Natural killer cell (primary cell): ENCODE results near the gene ITIH3. TPM values are rescaled to one million over a fixed set of nuclear protein-coding genes. Genes with fewer than 3 reads are reported as not detected.
"Not testable (repeated sequence)": the region's sequence is repeated elsewhere in the genome, so short reads cannot be mapped to it uniquely, and the experiment has no call there.

Experiments used
- ATAC-seq, 3 donors: fragments of 150-1000 bp in 2 of 3; fragments of 200-7000 bp in 1 of 3; cut with Tn5 transposase; 1 replicate in 1 of 3; 2 replicates in 2 of 3; pipeline ENCODE4 v1.10.0; 2021; ENCODE audit warnings: mild to moderate bottlenecking in 2 of 3, moderate library complexity in 2 of 3
- DNase-seq, 2 donors: peaks; one replicate each; pipeline versions ENCODE4 v3.0.0 to v3.0.0-alpha.2; 2013 to 2021; ENCODE audit warnings: mixed read lengths in 1 of 2
- H3K27ac ChIP-seq: one replicate; pipeline ENCODE4 v1.5.1; 2013; ENCODE audit warnings: mild to moderate bottlenecking, low read length
- H3K27me3 ChIP-seq: one replicate; pipeline ENCODE4 v1.6.1; 2013; ENCODE audit warnings: low read length; ENCODE audit not compliant: control insufficient read depth, insufficient read depth
- H3K36me3 ChIP-seq: one replicate; pipeline ENCODE4 v1.6.1; 2013; ENCODE audit warnings: low read length; ENCODE audit not compliant: control insufficient read depth, insufficient read depth
- H3K4me1 ChIP-seq: one replicate; pipeline ENCODE4 v1.6.1; 2013; ENCODE audit warnings: low read length; ENCODE audit not compliant: control insufficient read depth, insufficient read depth
- H3K4me3 ChIP-seq: one replicate; pipeline ENCODE4 v1.5.1; 2013; ENCODE audit warnings: low read length
- H3K9me3 ChIP-seq: one replicate; pipeline ENCODE4 v1.6.1; 2013; ENCODE audit warnings: low read length; ENCODE audit not compliant: control insufficient read depth, insufficient read depth
- H3K27ac Mint-ChIP-seq, 2 donors: one replicate each; pipeline ENCODE4 v1.8.0; 2022; ENCODE audit warnings: mild to moderate bottlenecking in 2 of 2, mixed read lengths in 2 of 2, moderate library complexity in 1 of 2
- H3K27me3 Mint-ChIP-seq, 2 donors: one replicate each; pipeline ENCODE4 v1.8.0; 2022; ENCODE audit warnings: low read depth in 2 of 2, mixed read lengths in 2 of 2
- H3K36me3 Mint-ChIP-seq: one replicate; pipeline ENCODE4 v1.8.0; 2022; ENCODE audit warnings: mixed read lengths
- H3K4me1 Mint-ChIP-seq, 2 donors: one replicate each; pipeline ENCODE4 v1.8.0; 2022; ENCODE audit warnings: mixed read lengths in 2 of 2
- H3K4me3 Mint-ChIP-seq: one replicate; pipeline ENCODE4 v1.8.0; 2022; ENCODE audit warnings: mild to moderate bottlenecking, moderate library complexity, mixed read lengths
- H3K9me3 Mint-ChIP-seq, 2 donors: one replicate each; pipeline ENCODE4 v1.8.0; 2022; ENCODE audit warnings: mixed read lengths in 2 of 2
- CTCF ChIP-seq: fragments of 200-600 bp; IDR thresholded peaks from one replicate; pipeline ENCODE4 v1.8.0; 2022; ENCODE audit warnings: antibody characterized with exemption
- WGBS: methylation state at CpG from one replicate; pipeline ENCODE4 v1.1.7; 2013; ENCODE audit warnings: missing lambda C conversion rate; ENCODE audit not compliant: insufficient coverage; 5-methylcytosine and 5-hydroxymethylcytosine counted together
- intact Hi-C: fragments of 100-400 bp; cut with micrococcal nuclease; formaldehyde crosslinking; loops from one replicate; pipeline ENCODE4 v1.14.2; 2022
- total RNA-seq, 4 donors: library from RNA; stranded (reverse); fragments of 120-200 nt in 1 of 4; gene quantifications; one replicate each; pipeline versions ENCODE4 v1.2.3 to v1.2.4, GENCODE V29; 2013 to 2022

ITIH3 gene
- total RNA-seq, 3 donors from 2014 or later (not counting 1 experiment from before 2014, with no cell fraction given): not detected

GRCh38 chr3:52774066-52774713 lies 20.4 kb upstream of the ITIH3 start:
- no peak for DNase-seq
- no peaks in the 10 kb centered on the region for H3K9me3 ChIP-seq
- TF ChIP-seq CTCF: no peak
- no peak overlapping the region for H3K27ac ChIP-seq
- no peak overlapping the region for H3K4me3 Mint-ChIP-seq
- H3K36me3 ChIP-seq: no peaks in the 10 kb centered on the region
- no peak overlapping the region for H3K4me3 ChIP-seq
- 81% methylated on average over 8 of the region's 8 CpGs for WGBS
- intact Hi-C loops: no loop called here
- H3K27ac Mint-ChIP-seq: no peak overlapping the region
- ATAC-seq: no peak
- no peaks in the 10 kb centered on the region for H3K27me3 Mint-ChIP-seq
- peaks cover 24 to 28% of the 10 kb centered on the region in 2 donors for H3K4me1 Mint-ChIP-seq
- H3K27me3 ChIP-seq: no peaks in the 10 kb centered on the region
- no peaks in the 10 kb centered on the region for H3K9me3 Mint-ChIP-seq
- peaks cover 29% of the 10 kb centered on the region for H3K4me1 ChIP-seq
- no peaks in the 10 kb centered on the region for H3K36me3 Mint-ChIP-seq

- Histone ChIP-seq H3K9me3 (no peaks in the 10 kb centered on the region), H3K27me3 (no peaks in the 10 kb centered on the region), H3K4me1 (peaks cover 32% of the 10 kb centered on the region), H3K27ac (no peak overlapping the region), H3K36me3 (no peaks in the 10 kb centered on the region), H3K4me3 (no peak overlapping the region)
- Mint-ChIP-seq H3K27ac (no peak overlapping the region), H3K27me3 (no peaks in the 10 kb centered on the region), H3K9me3 (no peaks in the 10 kb centered on the region), H3K36me3 (no peaks in the 10 kb centered on the region), H3K4me1 (peaks cover 14 to 18% of the 10 kb centered on the region in 2 donors), H3K4me3 (no peak overlapping the region)
- DNase-seq (no peak), ATAC-seq (no peak)
- WGBS: 54% methylated on average over 6 of the region's 6 CpGs
- no peak for TF ChIP-seq CTCF
- intact Hi-C loops: no loop called here
Measured at GRCh38 chr3:52774901-52775864, 19.4 kb upstream of the ITIH3 start.

GRCh38 chr3:52775877-52776276 lies 18.7 kb upstream of the ITIH3 start:
- no peak overlapping the region for H3K27ac ChIP-seq
- H3K4me3 Mint-ChIP-seq: no peak overlapping the region
- WGBS: 76% methylated on average over 8 of the region's 8 CpGs
- peaks cover 11 to 15% of the 10 kb centered on the region in 2 donors for H3K4me1 Mint-ChIP-seq
- peaks cover 29% of the 10 kb centered on the region for H3K4me1 ChIP-seq
- H3K36me3 ChIP-seq: no peaks in the 10 kb centered on the region
- H3K27me3 Mint-ChIP-seq: no peaks in the 10 kb centered on the region
- ATAC-seq: no peak
- H3K27me3 ChIP-seq: no peaks in the 10 kb centered on the region
- TF ChIP-seq CTCF: no peak
- no peak overlapping the region for H3K27ac Mint-ChIP-seq
- no peaks in the 10 kb centered on the region for H3K9me3 ChIP-seq
- H3K4me3 ChIP-seq: no peak overlapping the region
- no peak for DNase-seq
- H3K9me3 Mint-ChIP-seq: no peaks in the 10 kb centered on the region
- H3K36me3 Mint-ChIP-seq: no peaks in the 10 kb centered on the region
- intact Hi-C loops: no loop called here

GRCh38 chr3:52776486-52776885 lies 18.1 kb upstream of the ITIH3 start:
- H3K4me3 ChIP-seq, H3K27ac Mint-ChIP-seq, H3K4me3 Mint-ChIP-seq, H3K27ac ChIP-seq, H3K27me3 ChIP-seq, H3K36me3 Mint-ChIP-seq, H3K36me3 ChIP-seq, intact Hi-C loops, H3K27me3 Mint-ChIP-seq, H3K9me3 Mint-ChIP-seq, DNase-seq, H3K9me3 ChIP-seq, ATAC-seq: not testable (repeated sequence)
- H3K4me1 ChIP-seq: peaks cover 25% of the 10 kb centered on the region
- H3K4me1 Mint-ChIP-seq: peaks cover 5 to 15% of the 10 kb centered on the region in 2 donors
- 87% methylated on average over 4 of the region's 6 CpGs for WGBS
